ENCODE measurements around the gene STXBP6. TPM values are rescaled to one million over a fixed set of nuclear protein-coding genes. Genes with fewer than 3 reads are reported as not detected.
"Not testable (repeated sequence)": the region's sequence is repeated elsewhere in the genome, so short reads cannot be mapped to it uniquely, and the experiment has no call there.

Gene STXBP6
- total RNA-seq, 8 experiments from 2014 or later: 1.0 to 13.2 (median 4.4) TPM

DNA sequence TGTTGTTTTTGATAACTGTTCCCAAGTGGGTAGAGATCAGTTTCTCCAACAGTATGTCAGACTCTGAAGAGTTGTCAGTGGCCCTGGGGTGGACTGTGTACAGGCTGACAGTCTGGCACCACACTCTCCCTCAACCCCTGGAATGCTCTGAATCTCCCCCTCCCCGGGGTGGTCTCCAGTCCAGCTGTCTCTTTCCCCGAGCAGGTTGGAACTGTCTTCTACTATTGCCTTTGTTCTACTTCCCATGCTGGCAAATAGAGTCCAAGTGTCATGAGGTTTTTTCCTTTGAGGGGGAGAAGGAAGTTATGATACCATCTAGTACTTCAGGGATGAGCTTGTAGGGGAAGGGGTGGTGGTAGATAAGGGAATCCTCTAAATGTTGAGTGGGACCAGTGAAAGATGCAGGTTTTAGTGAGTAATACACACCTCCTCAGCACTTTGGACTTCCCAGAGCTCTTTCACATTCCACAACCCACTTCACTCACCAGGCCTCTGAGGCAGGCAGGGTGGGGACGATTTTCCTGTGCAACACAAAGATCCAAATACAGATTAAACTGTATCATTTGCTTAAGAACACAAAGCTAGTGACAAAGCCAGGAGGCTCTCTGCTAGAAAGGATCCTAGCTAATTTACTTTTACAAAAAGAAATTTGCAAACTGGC, 245.3 kb downstream of the STXBP6 start:
- in situ Hi-C loops (cut with MboI; ENCODE audit: low pct_unique_long_range_greater_than_20kb in 2 of 9, low sequenced_read_pairs in 9 of 9, unreplicated experiment in 9 of 9): loop anchor here in 4 of 9 experiments (5.0 to 25.0 kb wide), 4 partner anchors 233 to 333 kb away; no protein-coding TSS in a partner anchor
- Histone ChIP-seq H3K4me3 (no peak overlapping the region), H3K27ac (no peak overlapping the region), H3K4me1 (replicated peaks in 1 of 2) (peaks cover 0 to 4% of the 10 kb centered on the region in 2 donors)
- 0 to 100% (median 55%) methylated on average over 1 to 3 of the region's 3 CpGs; no CpG with 5 or more reads in 2 of the 10 experiments for WGBS, 10 experiments
- peak in 2 of 8 experiments; percentile 49 to 70 for ATAC-seq (replicated peaks in 6 of 8)

DNA sequence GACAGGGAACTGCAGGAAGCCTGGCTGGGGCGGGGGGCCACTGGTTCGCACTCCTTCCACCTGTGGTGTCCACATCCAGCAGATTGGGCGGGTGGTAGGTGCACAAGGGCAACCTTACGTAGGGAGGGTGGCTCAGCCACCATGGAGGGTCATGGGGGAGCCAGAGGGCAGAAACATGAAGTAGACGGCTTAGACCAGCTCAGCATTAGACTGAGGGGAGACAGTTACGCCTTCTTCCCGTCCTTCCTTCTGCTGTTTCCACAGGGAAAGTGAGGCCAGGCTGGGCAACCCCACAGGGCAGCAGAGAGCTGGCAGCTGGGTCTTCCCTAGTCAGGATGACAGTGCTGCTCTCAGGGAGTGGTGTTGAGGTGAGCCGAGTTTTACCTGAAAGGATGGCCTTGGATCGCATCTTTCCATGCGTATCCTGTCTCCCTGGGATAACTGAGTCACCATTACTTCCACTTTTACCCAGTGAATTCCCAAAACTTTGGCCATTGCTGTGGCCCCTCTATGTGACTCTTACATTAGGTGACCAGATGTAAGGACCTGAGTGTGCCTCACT, 245.9 kb downstream of the STXBP6 start:
- no peak for ATAC-seq (replicated peaks in 6 of 8)
- in situ Hi-C loops (cut with MboI; ENCODE audit: low pct_unique_long_range_greater_than_20kb in 2 of 9, low sequenced_read_pairs in 9 of 9, unreplicated experiment in 9 of 9): loop anchor here in 4 of 9 experiments (10.0 to 25.0 kb wide), 3 partner anchors 233 to 333 kb away; no protein-coding TSS in a partner anchor
- 52 to 100% (median 77%) methylated on average over 1 to 6 of the region's 10 CpGs; no CpG with 5 or more reads in 6 of the 10 experiments for WGBS, 10 experiments
- Histone ChIP-seq H3K4me3 (no peak overlapping the region), H3K4me1 (replicated peaks in 1 of 2) (peaks cover 0 to 2% of the 10 kb centered on the region in 2 donors), H3K27ac (no peak overlapping the region)

DNA sequence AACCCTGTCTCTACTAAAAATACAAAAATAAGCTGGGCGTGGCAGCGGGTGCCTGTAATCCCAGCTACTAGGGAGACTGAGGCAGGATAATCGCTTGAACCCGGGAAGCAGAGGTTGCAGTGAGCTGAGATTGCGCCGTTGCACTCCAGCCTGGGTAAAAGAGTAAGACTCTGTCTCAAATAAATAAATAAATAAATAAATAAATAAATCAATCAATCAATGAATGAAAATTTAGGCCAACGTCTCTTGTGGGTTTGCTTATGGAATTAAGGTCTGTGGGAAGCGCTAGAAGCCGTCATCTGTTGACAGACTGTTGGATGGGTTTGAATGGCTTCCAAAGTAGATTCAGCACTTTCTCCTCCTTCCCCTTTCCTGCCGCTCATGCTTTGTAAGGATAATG, 246.5 kb downstream of the STXBP6 start:
- in situ Hi-C loops (cut with MboI; ENCODE audit: low pct_unique_long_range_greater_than_20kb in 2 of 9, low sequenced_read_pairs in 9 of 9, unreplicated experiment in 9 of 9): loop anchor here in 4 of 9 experiments (10.0 to 25.0 kb wide), 3 partner anchors 234 to 334 kb away; no protein-coding TSS in a partner anchor
- 39 to 100% (median 92%) methylated on average over 2 to 8 of the region's 10 CpGs; no CpG with 5 or more reads in 1 of the 10 experiments for WGBS, 10 experiments
- H3K4me1 ChIP-seq (replicated peaks in 1 of 2); ATAC-seq (replicated peaks in 6 of 8); H3K27ac ChIP-seq; H3K4me3 ChIP-seq: not testable (repeated sequence)

DNA sequence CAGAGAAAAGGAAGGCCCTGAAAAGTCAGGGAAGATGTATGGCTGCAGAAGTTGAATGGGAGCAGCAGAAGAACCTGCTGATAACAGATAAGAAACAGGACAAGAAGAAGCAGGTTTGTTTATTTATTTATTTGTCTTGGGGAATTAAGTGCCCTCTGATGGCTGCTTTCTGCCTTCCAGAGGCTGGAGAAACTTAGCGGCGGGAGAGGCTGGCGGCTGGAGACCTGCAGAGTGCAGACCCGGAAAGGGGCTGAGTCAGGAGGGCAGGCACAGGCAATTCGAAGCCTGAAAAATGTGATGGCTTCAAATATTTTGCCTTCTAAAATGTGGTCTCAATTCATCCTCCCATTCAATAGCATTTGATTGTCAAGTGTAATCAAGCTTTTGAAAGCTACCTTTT, 247.7 kb downstream of the STXBP6 start:
- Histone ChIP-seq H3K27ac (no peak overlapping the region), H3K4me3 (no peak overlapping the region), H3K4me1 (replicated peaks in 1 of 2) (no peaks in the 10 kb centered on the region)
- WGBS, 10 experiments: 56 to 91% (median 80%) methylated on average over 1 to 5 of the region's 5 CpGs; no CpG with 5 or more reads in 1 of the 10 experiments
- ATAC-seq (replicated peaks in 6 of 8): no peak
- in situ Hi-C loops (cut with MboI; ENCODE audit: low pct_unique_long_range_greater_than_20kb in 2 of 9, low sequenced_read_pairs in 9 of 9, unreplicated experiment in 9 of 9): loop anchor here in 4 of 9 experiments (10.0 to 25.0 kb wide), 3 partner anchors 235 to 335 kb away; no protein-coding TSS in a partner anchor

GRCh38 chr14:24801024-24801423, 248.9 kb downstream of the STXBP6 start:
- WGBS, 10 experiments: 14 to 100% (median 73%) methylated on average over 1 of the region's 1 CpG
- no peak overlapping the region for H3K4me3 ChIP-seq
- no peak overlapping the region for H3K27ac ChIP-seq
- in situ Hi-C loops (cut with MboI; ENCODE audit: low pct_unique_long_range_greater_than_20kb in 2 of 9, low sequenced_read_pairs in 9 of 9, unreplicated experiment in 9 of 9): loop anchor here in 4 of 9 experiments (10.0 to 25.0 kb wide), 3 partner anchors 236 to 336 kb away; no protein-coding TSS in a partner anchor
- no peak for ATAC-seq (replicated peaks in 6 of 8)
- H3K4me1 ChIP-seq (replicated peaks in 1 of 2): no peaks in the 10 kb centered on the region

DNA sequence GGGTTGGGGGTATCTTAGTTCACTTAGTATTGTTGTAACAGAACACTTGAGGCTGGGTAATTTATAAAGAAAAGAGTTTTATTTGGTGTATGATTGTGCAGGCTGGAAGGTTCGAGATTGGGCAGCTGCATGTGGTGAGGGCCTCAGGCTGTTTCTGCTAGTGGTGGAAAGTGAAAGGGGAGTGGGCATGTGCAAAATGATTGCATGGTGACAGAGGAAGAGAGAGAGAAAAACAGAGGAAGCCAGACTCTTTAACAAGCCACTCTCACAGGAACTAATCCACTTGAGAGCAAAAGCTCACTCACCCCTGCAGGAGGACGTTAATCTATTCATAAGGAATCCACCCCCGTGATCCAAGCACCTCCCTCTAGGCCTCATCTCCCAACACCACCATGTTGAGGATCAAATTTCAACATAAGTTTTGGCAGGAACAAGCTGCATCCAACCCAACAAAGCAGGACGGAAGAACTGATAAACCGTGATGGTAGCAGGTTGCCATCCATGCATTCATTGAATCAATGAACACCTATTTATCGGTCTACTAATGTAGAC, 251.0 kb downstream of the STXBP6 start:
- WGBS, 10 experiments: 18 to 100% (median 67%) methylated on average over 1 to 6 of the region's 6 CpGs
- no peak for ATAC-seq (replicated peaks in 6 of 8)
- Histone ChIP-seq H3K4me1 (replicated peaks in 1 of 2) (peaks cover 0 to 2% of the 10 kb centered on the region in 2 donors), H3K27ac (no peak overlapping the region), H3K4me3 (no peak overlapping the region)
- in situ Hi-C loops (cut with MboI; ENCODE audit: low pct_unique_long_range_greater_than_20kb in 2 of 9, low sequenced_read_pairs in 9 of 9, unreplicated experiment in 9 of 9): no loop called here

- in situ Hi-C loops (cut with MboI; ENCODE audit: low pct_unique_long_range_greater_than_20kb in 2 of 9, low sequenced_read_pairs in 9 of 9, unreplicated experiment in 9 of 9): no loop called here
- WGBS, 10 experiments: 9 to 93% (median 76%) methylated on average over 1 to 5 of the region's 5 CpGs
- no peak for ATAC-seq (replicated peaks in 6 of 8)
These were observed 254.5 kb downstream of the STXBP6 start for GRCh38 chr14:24795406-24795805.

DNA sequence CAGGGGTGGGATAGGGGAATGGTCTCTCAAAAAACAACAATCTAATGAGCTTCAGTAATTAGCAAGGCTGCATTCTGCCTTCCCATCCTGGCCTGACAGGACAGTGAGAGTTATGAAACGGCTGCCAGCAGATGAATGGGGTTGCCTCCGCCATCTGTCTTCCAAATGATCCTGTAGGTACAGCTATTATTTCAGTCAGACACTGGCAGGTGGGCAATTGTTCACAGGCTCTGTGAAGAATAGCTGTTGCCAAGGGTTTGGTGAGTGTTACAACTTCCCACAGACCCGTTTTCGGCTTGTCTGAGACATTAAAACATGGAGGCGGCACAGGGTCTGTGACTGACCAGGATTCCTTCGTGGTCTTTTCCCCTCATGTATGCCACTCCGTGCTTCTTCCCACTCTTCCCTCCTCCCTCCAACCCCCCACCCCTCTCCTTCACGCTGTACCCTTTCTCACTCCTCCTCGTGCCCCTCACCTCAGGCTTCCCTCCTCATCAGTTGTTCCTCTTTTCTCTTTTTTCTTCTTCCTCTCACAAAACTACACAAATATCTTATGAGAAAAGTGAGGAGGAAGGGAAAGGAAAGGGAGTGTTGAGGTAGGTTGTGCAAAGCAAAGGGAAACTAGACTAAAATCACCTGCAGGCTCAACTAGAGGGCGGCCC, 255.2 kb downstream of the STXBP6 start:
- 32 to 100% (median 87%) methylated on average over 1 to 4 of the region's 10 CpGs; no CpG with 5 or more reads in 2 of the 10 experiments for WGBS, 10 experiments
- Histone ChIP-seq H3K27ac (no peak overlapping the region), H3K4me1 (replicated peaks in 1 of 2) (peaks cover 0 to 2% of the 10 kb centered on the region in 2 donors), H3K4me3 (no peak overlapping the region)
- in situ Hi-C loops (cut with MboI; ENCODE audit: low pct_unique_long_range_greater_than_20kb in 2 of 9, low sequenced_read_pairs in 9 of 9, unreplicated experiment in 9 of 9): no loop called here
- peak in 3 of 8 experiments; percentile 18 to 61 (median 25) for ATAC-seq (replicated peaks in 6 of 8)

More at GRCh38 chr14:24795406-24795805, 254.5 kb downstream of the STXBP6 start:
- Histone ChIP-seq H3K4me3 (no peak overlapping the region), H3K27ac (no peak overlapping the region), H3K4me1 (replicated peaks in 1 of 2) (peaks cover 0 to 2% of the 10 kb centered on the region in 2 donors)

DNA sequence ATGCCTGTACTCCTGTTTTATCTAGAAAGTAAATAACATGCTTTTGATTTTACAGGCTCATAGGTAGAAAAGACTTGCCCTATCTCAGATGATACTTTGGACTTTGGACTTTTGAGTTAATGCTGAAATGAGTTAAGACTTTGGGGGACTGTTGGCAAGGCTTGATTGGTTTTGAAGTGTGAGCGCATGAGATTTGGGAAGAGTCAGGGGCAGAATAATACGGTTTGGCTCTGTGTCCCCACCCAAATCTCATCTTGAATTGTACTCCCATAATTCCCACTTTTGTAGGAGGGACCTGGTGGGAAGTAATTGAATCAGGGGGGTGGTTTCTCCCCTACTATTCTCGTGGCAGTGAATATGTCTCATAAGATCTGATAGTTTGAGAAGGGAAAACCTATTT, 259.8 kb downstream of the STXBP6 start:
- in situ Hi-C loops (cut with MboI; ENCODE audit: low pct_unique_long_range_greater_than_20kb in 2 of 9, low sequenced_read_pairs in 9 of 9, unreplicated experiment in 9 of 9): no loop called here
- no peak for ATAC-seq (replicated peaks in 6 of 8)
- H3K4me1 ChIP-seq (replicated peaks in 1 of 2): peaks cover 0 to 10% of the 10 kb centered on the region in 2 donors
- whole genome bisulfite sequencing, 10 experiments: 0 to 70% (median 32%) methylated on average over 1 to 3 of the region's 3 CpGs; no CpG with 5 or more reads in 2 of the 10 experiments
- H3K27ac ChIP-seq: no peak overlapping the region
- H3K4me3 ChIP-seq: no peak overlapping the region

DNA sequence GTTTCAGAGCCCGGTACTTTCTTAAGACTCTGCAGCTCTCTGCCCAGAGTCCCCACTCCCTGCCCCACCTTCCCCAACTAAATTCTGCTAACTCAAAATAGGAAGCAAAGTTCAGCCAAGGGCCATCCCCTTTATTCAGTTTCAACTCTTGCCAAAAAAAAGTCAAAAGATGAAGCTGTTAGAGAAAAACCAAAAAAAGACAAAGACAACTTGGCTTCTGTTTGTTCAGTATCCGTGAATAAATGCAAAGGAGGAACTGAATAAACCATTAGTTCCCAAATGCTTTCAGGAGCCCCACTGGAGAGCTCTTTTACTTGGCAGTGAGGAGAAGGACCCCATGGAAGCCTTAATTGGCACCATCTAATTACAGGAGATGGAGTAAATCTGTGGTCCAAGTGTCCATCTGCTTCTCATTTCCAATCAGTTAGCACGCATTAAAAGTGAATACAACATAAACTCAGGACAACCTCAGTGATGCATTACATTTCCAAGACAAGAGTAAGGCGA, 260.5 kb downstream of the STXBP6 start:
- Histone ChIP-seq H3K4me1 (replicated peaks in 1 of 2) (peaks cover 0 to 8% of the 10 kb centered on the region in 2 donors), H3K27ac (no peak overlapping the region), H3K4me3 (no peak overlapping the region)
- in situ Hi-C loops (cut with MboI; ENCODE audit: low pct_unique_long_range_greater_than_20kb in 2 of 9, low sequenced_read_pairs in 9 of 9, unreplicated experiment in 9 of 9): no loop called here
- peak in 3 of 8 experiments; percentile 78 to 81 (median 81) for ATAC-seq (replicated peaks in 6 of 8)
- 0 to 83% (median 73%) methylated on average over 1 to 4 of the region's 4 CpGs; no CpG with 5 or more reads in 1 of the 10 experiments for WGBS, 10 experiments

DNA sequence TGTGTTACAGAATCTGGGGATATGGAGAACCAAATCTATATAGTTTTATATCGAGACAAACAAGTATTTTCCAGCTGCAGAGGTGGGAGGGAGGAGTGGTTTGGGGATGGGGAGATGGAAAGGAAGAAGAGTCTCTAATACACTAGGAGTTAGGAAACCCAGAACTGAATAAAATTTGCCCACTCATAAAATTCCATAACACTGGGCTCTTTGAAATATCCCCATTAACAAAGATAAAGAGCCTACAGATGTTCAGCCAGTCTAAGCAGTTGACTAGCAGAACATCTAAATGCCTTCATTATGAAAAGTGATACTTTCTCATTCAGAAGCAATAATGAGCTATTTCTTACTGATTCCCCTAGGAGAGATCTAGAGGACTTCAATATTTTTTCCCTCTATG, 264.2 kb downstream of the STXBP6 start:
- no peak for ATAC-seq (replicated peaks in 6 of 8)
- Histone ChIP-seq H3K4me1 (replicated peaks in 1 of 2) (peaks cover 0 to 8% of the 10 kb centered on the region in 2 donors), H3K27ac (no peak overlapping the region), H3K4me3 (no peak overlapping the region)
- 0 to 90% (median 17%) methylated on average over 1 of the region's 1 CpG; no CpG with 5 or more reads in 3 of the 10 experiments for WGBS, 10 experiments
- in situ Hi-C loops (cut with MboI; ENCODE audit: low pct_unique_long_range_greater_than_20kb in 2 of 9, low sequenced_read_pairs in 9 of 9, unreplicated experiment in 9 of 9): no loop called here

GRCh38 chr14:24784981-24785380, 265.0 kb downstream of the STXBP6 start:
- in situ Hi-C loops (cut with MboI; ENCODE audit: low pct_unique_long_range_greater_than_20kb in 2 of 9, low sequenced_read_pairs in 9 of 9, unreplicated experiment in 9 of 9): no loop called here
- Histone ChIP-seq H3K4me1 (replicated peaks in 1 of 2) (peaks cover 0 to 8% of the 10 kb centered on the region in 2 donors), H3K4me3 (no peak overlapping the region), H3K27ac (no peak overlapping the region)
- ATAC-seq (replicated peaks in 6 of 8): no peak

Measured in motor neuron (in vitro differentiated cells).